ENCODE data around the gene C10orf95. TPM values are rescaled to one million over a fixed set of nuclear protein-coding genes. Genes with fewer than 3 reads are reported as not detected.

Gene C10orf95
- total and polyA plus RNA-seq, 2 of the 13 experiments (the other 11 are each of a cell fraction or from before 2014, with no cell fraction given), result 0.05 to 0.07 TPM

- TF ChIP-seq MXD1 (CRISPR knock-in tag; IDR thresholded peaks at IDR 0.05) (peak; percentile 72), ZNF460 (CRISPR knock-in tag; IDR thresholded peaks at IDR 0.05; ENCODE audit: borderline replicate concordance) (no peak), MZF1 (CRISPR knock-in tag; IDR thresholded peaks at IDR 0.05; ENCODE audit: borderline replicate concordance) (no peak), ZMAT3 (CRISPR knock-in tag; conservative IDR thresholded peaks at IDR 0.05) (no peak), ZNF367 (CRISPR knock-in tag; IDR thresholded peaks at IDR 0.05; ENCODE audit: borderline replicate concordance) (peak; percentile 75; the same call in 1 of the 2 replicates), NR2C2 (CRISPR knock-in tag; IDR thresholded peaks at IDR 0.05; ENCODE audit: borderline replicate concordance) (peak; percentile 33; the same call in 1 of the 2 replicates), REPIN1 (CRISPR knock-in tag; IDR thresholded peaks at IDR 0.05; ENCODE audit: borderline replicate concordance, low read depth) (peak; percentile 48; the same call in 1 of the 2 replicates), ATF7-NPFF (CRISPR knock-in tag; IDR thresholded peaks at IDR 0.05; ENCODE audit: low read depth) (peak; percentile 67; the same call in 1 of the 2 replicates), PAX8 (CRISPR knock-in tag; IDR thresholded peaks at IDR 0.05; ENCODE audit: borderline replicate concordance) (no peak), CENPT (CRISPR knock-in tag; IDR thresholded peaks at IDR 0.05; ENCODE audit: low read depth) (no peak), RFXAP (CRISPR knock-in tag; IDR thresholded peaks at IDR 0.05; ENCODE audit: borderline replicate concordance) (0 out of 2 replicates have a peak, but pooled peaks have one; percentile 54), RERE (CRISPR knock-in tag; IDR thresholded peaks at IDR 0.05; ENCODE audit: low read depth) (no peak), E2F5 (CRISPR knock-in tag; conservative IDR thresholded peaks at IDR 0.05) (no peak), HOXA5 (CRISPR knock-in tag; IDR thresholded peaks at IDR 0.05) (peak; percentile 95), MAFG (CRISPR knock-in tag; IDR thresholded peaks at IDR 0.05) (no peak), ZNF264 (CRISPR knock-in tag; IDR thresholded peaks at IDR 0.05) (0 out of 2 replicates have a peak, but pooled peaks have one; percentile 85), PAXIP1 (CRISPR knock-in tag; conservative IDR thresholded peaks at IDR 0.05) (peak; percentile 26; the same call in 1 of the 2 replicates), ZSCAN29 (CRISPR knock-in tag; conservative IDR thresholded peaks at IDR 0.05) (no peak)
Observed at GRCh38 chr10:102419269-102420180, 31.8 kb downstream of the C10orf95 start (continued).
